GM18520 (cell line): Measurements from ENCODE around the gene PRKCQ.
"Not testable (repeated sequence)": the region's sequence is repeated elsewhere in the genome, so short reads cannot be mapped to it uniquely, and the experiment has no call there.

Experiments
- ATAC-seq: cut with Tn5 transposase; IDR thresholded peaks from one replicate; pipeline ENCODE4 v1.9.1; 2021; ENCODE audit not compliant: unreplicated experiment

PRKCQ gene

DNA sequence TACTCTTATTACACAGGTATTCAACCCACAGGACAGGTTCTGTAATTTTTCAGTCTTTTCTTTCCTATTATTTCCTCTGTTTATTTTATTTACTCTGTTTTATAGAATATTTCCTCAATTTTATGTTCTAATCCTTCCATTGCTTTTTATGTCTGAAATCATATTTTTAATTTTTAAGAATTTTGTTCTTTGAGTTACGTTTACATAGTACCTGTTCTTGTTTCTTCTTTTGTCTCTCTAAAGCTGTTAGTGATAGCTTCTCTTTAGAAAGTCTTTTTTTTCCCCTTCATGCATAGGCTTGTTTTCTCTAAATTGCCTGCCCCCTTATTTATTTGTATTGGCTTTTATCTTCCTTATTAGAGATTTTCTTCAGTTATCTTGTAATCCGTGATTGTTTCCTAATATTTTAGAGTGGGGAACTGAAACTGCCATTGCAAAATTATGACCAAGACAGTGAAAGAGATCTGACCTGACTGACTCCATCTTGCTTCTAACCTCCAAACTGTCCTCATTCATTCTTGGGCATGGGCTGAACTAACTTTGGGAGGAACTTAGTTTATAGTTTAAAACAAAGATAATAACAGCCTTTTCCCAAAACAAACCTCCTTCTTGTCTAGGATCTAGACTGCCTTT is 189.7 kb downstream of the PRKCQ start:
- no peak for ATAC-seq

DNA sequence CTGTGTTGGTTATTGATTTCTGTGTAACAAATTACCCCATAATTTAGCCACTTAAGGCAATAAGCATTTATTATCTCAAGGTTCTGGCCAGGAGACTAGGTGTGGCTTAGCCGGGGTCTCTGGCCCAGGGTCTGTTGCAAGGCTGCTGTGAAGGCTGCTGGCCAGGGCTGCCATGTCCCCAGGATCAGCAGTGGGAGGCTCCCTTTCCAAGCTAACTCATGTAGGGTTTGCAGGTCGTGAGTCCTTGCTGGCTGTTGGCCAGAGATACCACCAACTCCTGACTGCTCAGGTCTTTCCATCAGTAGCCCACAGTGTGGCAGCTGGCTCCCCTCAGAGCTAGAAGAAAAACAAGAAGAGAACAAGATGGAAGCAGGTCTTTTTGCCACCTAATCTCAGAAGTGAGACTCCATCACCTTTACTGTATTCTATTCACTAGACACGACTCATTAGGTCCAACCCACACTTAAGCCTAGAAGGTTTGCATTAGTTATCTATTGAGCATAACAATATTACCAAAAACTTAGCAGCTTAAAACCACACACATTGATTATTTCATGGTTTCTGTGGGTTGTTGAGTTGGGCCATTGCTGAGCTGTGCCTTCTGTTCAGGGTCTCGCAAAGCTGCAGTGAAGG is 191.7 kb downstream of the PRKCQ start:
- no peak for ATAC-seq

DNA sequence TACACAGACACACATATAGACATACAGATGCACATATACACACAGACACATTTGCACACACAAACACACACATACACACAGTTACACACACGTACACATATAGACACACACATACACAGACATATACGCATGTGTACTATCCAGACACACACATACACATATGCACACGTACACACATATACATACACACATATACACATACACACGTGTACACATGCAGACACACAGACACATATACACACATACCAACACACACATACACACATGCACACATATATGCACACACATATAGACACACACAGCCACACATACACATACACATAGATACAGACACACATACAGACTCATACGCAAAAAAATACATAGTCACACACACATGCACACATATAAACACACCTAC is 193.1 kb downstream of the PRKCQ start:
- no peak for ATAC-seq

DNA sequence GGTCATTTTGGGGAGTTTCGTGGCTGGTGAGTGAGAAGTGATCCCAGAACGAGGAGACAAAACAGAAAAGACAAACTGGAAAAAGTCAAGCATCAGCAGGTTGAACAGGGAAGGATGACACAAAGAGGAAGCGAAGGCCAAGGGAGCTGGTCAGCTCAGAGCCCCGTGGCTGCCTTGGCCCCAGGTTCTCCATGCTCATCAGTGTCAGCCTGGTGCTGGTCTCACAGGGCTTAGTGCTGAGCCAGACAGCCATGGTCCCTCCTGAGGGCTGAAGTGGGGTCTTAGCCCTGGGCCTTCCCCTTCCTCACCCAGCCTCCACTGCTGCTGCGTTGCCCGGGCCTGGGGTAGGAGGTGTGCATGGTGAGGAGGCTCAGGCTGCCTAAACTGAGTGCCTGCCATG is 193.7 kb downstream of the PRKCQ start:
- no peak for ATAC-seq

DNA sequence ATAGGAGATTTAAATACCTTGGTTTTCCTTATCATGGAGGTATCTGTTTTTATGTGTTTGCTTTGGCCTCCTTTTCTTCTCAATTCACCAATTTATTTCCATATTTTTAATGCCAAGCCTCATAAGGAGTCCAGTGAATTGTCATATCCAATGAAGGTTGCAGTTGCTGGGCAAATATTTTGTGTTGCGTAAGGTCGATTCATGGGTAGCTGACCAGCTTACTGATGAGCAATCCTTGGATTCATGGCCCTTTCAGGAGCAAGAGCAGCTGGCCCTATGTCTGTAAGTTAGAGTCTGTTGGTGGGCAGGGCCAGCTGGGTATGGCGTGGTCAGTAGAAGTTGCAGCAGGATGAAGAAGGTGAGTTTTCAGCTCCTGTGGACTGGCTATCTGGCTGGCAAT is 194.4 kb downstream of the PRKCQ start:
- no peak for ATAC-seq

DNA sequence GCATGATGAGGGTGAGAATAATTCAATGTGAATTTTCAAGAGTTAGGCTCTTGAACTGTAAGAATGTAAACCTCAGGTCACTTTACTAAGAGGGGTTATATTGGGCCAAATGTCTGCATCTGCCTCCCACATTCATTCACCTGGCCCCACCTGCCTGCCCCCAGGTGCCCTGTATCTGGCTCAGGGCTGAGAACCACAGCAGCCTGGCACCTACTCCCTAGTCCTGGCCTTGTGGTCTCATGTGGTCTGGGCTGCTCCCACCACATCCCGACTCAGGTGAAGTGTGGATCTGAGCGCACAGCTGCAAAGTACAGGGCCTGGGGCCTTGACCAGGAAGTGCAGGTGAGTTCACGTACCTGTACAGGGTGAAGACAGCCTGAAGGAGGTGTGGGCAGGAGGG is 195.2 kb downstream of the PRKCQ start:
- ATAC-seq = no peak

DNA sequence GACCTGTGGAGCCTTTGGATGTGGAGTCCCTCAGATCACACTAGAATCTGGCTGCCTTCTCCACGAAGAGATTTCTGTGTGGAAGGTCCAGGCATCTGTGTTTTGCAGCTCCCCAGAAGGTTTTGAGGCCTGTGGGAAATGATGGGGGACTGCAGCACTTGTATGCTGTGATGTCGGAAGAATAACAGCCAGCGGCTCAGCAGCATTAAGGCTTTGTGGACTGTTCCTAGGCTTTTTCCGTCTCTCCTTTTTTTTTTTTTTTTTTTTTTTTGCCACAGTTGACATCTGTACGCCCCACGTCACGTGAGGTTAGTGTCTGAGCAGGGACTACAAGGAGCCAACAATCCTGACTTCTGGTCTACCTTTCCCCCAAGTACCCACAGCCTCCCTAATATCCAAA is 196.0 kb downstream of the PRKCQ start:
- ATAC-seq = no peak

DNA sequence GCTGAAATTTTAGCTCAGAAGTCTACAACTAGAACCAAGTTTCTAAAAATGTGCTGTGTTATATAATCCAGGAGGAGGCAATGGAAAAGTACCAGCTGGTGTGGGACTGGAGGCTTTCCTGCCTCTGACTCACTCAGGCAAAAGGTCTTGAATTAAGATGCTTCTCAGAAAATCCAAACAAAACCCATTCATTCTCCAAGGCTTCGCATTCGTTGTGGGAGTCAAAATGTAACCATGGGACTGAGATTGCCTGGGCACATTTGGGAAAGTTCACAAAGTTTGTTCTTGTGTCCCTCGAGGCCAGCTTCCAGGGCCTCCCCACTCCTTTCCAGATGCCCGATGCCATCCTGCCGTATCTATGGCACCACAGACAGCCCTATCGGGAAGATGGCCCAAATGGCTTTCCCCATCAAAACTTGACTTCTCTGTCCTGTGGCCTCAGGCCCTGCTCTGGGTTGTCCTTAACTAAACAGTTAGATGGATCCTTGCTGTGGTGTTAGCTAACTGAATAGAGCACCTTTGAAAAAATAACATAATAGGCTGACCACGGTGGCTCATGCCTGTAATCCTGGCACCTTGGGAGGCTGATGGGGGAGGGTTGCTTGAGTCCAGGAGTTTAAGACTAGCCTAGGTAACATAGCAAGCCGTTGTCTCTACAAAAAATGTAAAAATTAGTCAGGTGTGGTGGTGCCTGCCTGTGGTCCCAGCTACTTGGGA is 196.8 kb downstream of the PRKCQ start:
- ATAC-seq = no peak

DNA sequence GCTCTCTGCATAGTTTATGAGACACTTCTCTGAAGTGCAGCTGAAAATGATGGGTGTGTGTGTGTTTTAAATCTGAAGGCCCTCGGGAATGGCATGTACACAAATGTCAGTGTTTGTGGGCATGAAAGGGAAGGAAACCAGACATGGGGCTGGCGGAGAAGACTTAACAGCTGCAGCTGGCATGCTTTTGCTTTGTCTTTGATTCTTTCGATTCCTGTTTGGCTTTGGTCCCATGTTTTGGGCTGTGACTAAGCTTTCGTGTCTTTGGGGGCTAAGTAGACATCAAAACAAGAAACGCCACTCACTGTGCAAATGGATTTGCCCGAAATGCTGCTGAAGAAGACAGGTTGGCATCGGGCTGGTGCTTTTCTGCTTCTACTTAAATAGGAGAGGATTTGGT is 198.0 kb downstream of the PRKCQ start:
- no peak for ATAC-seq

DNA sequence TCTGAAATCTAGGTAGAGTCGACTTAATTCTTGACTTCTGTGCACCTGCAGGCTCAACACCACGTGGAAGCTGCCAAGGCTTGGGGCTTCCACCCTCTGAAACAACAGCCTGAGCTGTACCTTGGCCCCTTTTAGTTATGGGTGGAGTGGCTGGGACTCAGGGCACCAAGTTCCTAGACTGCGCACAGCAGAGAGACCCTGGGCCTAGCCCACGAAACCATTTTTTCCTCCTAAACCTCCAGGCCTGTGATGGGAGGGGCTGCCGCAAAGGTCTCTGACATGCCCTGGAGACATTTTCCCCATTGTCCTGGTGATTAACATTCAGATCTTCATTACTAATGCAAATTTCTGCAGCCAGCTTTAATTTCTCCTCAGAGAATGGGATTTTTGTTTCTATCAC is 199.6 kb downstream of the PRKCQ start:
- not testable (repeated sequence) for ATAC-seq

DNA sequence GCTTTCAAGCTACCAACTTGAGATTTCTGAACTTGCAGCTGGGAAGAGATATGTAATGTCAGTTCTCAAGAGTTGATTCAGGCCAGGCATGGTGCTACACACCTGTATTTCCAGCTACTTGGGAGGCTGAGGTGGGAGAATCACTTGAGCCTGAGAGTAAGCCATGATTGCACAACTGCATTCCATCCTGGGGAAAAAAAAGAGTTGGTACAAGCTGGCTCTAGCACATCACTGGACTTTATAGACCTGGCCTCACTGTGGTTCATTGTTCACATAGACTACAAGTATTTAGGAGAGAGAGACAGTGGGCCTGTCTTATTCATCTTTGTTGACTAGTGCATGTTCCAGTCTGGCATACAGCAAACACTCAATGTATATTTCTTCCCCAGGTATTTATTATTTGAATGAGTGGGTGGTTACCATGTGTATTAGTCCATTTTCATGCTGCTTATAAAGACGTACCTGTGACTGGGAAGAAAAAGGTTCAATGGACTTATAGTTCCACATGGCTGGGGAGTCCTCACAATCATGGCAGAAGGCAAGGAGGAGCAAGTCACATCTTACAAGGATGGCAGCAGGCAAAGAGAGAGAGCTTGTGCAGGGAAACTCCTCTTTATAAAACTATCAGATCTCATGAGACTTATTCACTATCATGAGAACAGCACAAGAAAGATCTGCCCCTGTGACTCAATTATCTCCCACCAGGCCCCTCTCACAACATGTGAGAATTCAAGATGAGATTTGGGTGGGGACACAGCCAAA is 200.9 kb downstream of the PRKCQ start:
- no peak for ATAC-seq
